HUES64 (cell line): ENCODE measurements around the gene CNOT4.

Experiments used
- H3K27ac ChIP-seq: 2 replicates; pipeline ENCODE4 v1.7.0; 2013; ENCODE audit warnings: low read depth, low read length, inconsistent platforms
- H3K27me3 ChIP-seq: 2 replicates; pipeline ENCODE4 v1.6.1; 2013; ENCODE audit warnings: mild to moderate bottlenecking, low read length; ENCODE audit not compliant: insufficient read depth
- H3K36me3 ChIP-seq: 2 replicates; pipeline ENCODE4 v1.6.1; 2013; ENCODE audit warnings: mild to moderate bottlenecking, low read length; ENCODE audit not compliant: insufficient read depth
- H3K4me1 ChIP-seq: 2 replicates; pipeline ENCODE4 v1.6.1; 2013; ENCODE audit warnings: mild to moderate bottlenecking, low read length, moderate library complexity; ENCODE audit not compliant: insufficient read depth
- H3K4me3 ChIP-seq: 2 replicates; pipeline ENCODE4 v1.5.1; 2013; ENCODE audit warnings: mild to moderate bottlenecking, low read length, moderate library complexity
- H3K9ac ChIP-seq: 2 replicates; pipeline ENCODE4 v1.6.1; 2013; ENCODE audit warnings: mild to moderate bottlenecking, low read depth, low read length
- H3K9me3 ChIP-seq: 2 replicates; pipeline ENCODE4 v1.6.1; 2013; ENCODE audit warnings: low read depth, low read length; ENCODE audit not compliant: insufficient read depth
- WGBS: fragments of 150-250, 120-280 bp; methylation state at CpG from one replicate; pipeline ENCODE4 v1.1.7; 2013; ENCODE audit warnings: missing lambda C conversion rate; 5-methylcytosine and 5-hydroxymethylcytosine counted together

Gene CNOT4

GRCh38 chr7:135377171-135377570 lies 132.7 kb downstream of the CNOT4 start:
- no peak overlapping the region for H3K9ac ChIP-seq
- H3K27ac ChIP-seq, result no peak overlapping the region
- no peak overlapping the region for H3K4me3 ChIP-seq
- no peaks in the 10 kb centered on the region for H3K36me3 ChIP-seq
- no peaks in the 10 kb centered on the region for H3K9me3 ChIP-seq
- peaks cover 22% of the 10 kb centered on the region for H3K4me1 ChIP-seq
- H3K27me3 ChIP-seq, result no peaks in the 10 kb centered on the region

- Histone ChIP-seq H3K4me1 (peaks cover 12% of the 10 kb centered on the region), H3K27ac (no peak overlapping the region), H3K9ac (no peak overlapping the region), H3K4me3 (no peak overlapping the region), H3K27me3 (no peaks in the 10 kb centered on the region), H3K36me3 (no peaks in the 10 kb centered on the region), H3K9me3 (no peaks in the 10 kb centered on the region)
- 95% methylated on average over 4 of the region's 5 CpGs for WGBS
Measured at GRCh38 chr7:135375908-135376699, 133.8 kb downstream of the CNOT4 start.

- Histone ChIP-seq H3K4me1 (no peaks in the 10 kb centered on the region), H3K36me3 (no peaks in the 10 kb centered on the region), H3K4me3 (no peak overlapping the region), H3K27ac (no peak overlapping the region), H3K9me3 (no peaks in the 10 kb centered on the region), H3K9ac (no peak overlapping the region), H3K27me3 (no peaks in the 10 kb centered on the region)
- 100% methylated on average over 1 of the region's 3 CpGs for WGBS
Measured at GRCh38 chr7:135374736-135375135, 135.2 kb downstream of the CNOT4 start.

GRCh38 chr7:135372222-135372621 lies 137.7 kb downstream of the CNOT4 start:
- Histone ChIP-seq H3K27me3 (no peaks in the 10 kb centered on the region), H3K27ac (no peak overlapping the region), H3K4me3 (no peak overlapping the region), H3K4me1 (no peaks in the 10 kb centered on the region), H3K36me3 (no peaks in the 10 kb centered on the region), H3K9ac (no peak overlapping the region), H3K9me3 (no peaks in the 10 kb centered on the region)
- WGBS, result 95% methylated on average over 10 of the region's 10 CpGs

GRCh38 chr7:135370656-135371055 lies 139.2 kb downstream of the CNOT4 start:
- Histone ChIP-seq H3K36me3 (no peaks in the 10 kb centered on the region), H3K4me1 (no peaks in the 10 kb centered on the region), H3K27me3 (no peaks in the 10 kb centered on the region), H3K9me3 (no peaks in the 10 kb centered on the region), H3K27ac (no peak overlapping the region), H3K4me3 (no peak overlapping the region), H3K9ac (no peak overlapping the region)
- no CpG with 5 or more reads among the region's 1 CpG for WGBS

- no peak overlapping the region for H3K9ac ChIP-seq
- no peaks in the 10 kb centered on the region for H3K36me3 ChIP-seq
- H3K9me3 ChIP-seq, result no peaks in the 10 kb centered on the region
- H3K27ac ChIP-seq, result no peak overlapping the region
- no peaks in the 10 kb centered on the region for H3K4me1 ChIP-seq
- no peaks in the 10 kb centered on the region for H3K27me3 ChIP-seq
- no peak overlapping the region for H3K4me3 ChIP-seq
Measured at GRCh38 chr7:135369405-135369804, 140.5 kb downstream of the CNOT4 start.

GRCh38 chr7:135368416-135369186 lies 141.3 kb downstream of the CNOT4 start:
- 95% methylated on average over 5 of the region's 5 CpGs for WGBS
- Histone ChIP-seq H3K36me3 (no peaks in the 10 kb centered on the region), H3K9ac (no peak overlapping the region), H3K27ac (no peak overlapping the region), H3K27me3 (no peaks in the 10 kb centered on the region), H3K4me1 (no peaks in the 10 kb centered on the region), H3K9me3 (no peaks in the 10 kb centered on the region), H3K4me3 (no peak overlapping the region)

- H3K36me3 ChIP-seq, result no peaks in the 10 kb centered on the region; the same call in 1 of the 2 replicates
- no peaks in the 10 kb centered on the region for H3K4me1 ChIP-seq
- H3K9ac ChIP-seq, result no peak overlapping the region
- H3K27ac ChIP-seq, result no peak overlapping the region
- no peak overlapping the region for H3K4me3 ChIP-seq
- 93% methylated on average over 7 of the region's 7 CpGs for WGBS
- no peaks in the 10 kb centered on the region for H3K27me3 ChIP-seq
- no peaks in the 10 kb centered on the region for H3K9me3 ChIP-seq
Measured at GRCh38 chr7:135366843-135367508, 142.9 kb downstream of the CNOT4 start.

- Histone ChIP-seq H3K27me3 (no peaks in the 10 kb centered on the region), H3K27ac (no peak overlapping the region), H3K4me1 (no peaks in the 10 kb centered on the region), H3K9me3 (no peaks in the 10 kb centered on the region), H3K4me3 (no peak overlapping the region), H3K36me3 (no peaks in the 10 kb centered on the region; the same call in 1 of the 2 replicates), H3K9ac (no peak overlapping the region)
- 89% methylated on average over 2 of the region's 3 CpGs for WGBS
Measured at GRCh38 chr7:135365721-135366120, 144.2 kb downstream of the CNOT4 start.

GRCh38 chr7:135364206-135364605 lies 145.7 kb downstream of the CNOT4 start:
- Histone ChIP-seq H3K9ac (no peak overlapping the region), H3K27me3 (no peaks in the 10 kb centered on the region), H3K36me3 (no peaks in the 10 kb centered on the region; the same call in 1 of the 2 replicates), H3K9me3 (no peaks in the 10 kb centered on the region), H3K4me3 (no peak overlapping the region), H3K27ac (no peak overlapping the region), H3K4me1 (no peaks in the 10 kb centered on the region)
- 84% methylated on average over 2 of the region's 2 CpGs for WGBS

- WGBS, result 91% methylated on average over 7 of the region's 7 CpGs
- H3K36me3 ChIP-seq, result no peaks in the 10 kb centered on the region; the same call in 1 of the 2 replicates
- H3K4me3 ChIP-seq, result no peak overlapping the region
Measured at GRCh38 chr7:135362871-135363270, 147.0 kb downstream of the CNOT4 start.

More at GRCh38 chr7:135362871-135363270, 147.0 kb downstream of the CNOT4 start:
- H3K27ac ChIP-seq, result no peak overlapping the region
- no peaks in the 10 kb centered on the region for H3K4me1 ChIP-seq
- H3K27me3 ChIP-seq, result no peaks in the 10 kb centered on the region
- no peaks in the 10 kb centered on the region for H3K9me3 ChIP-seq
- no peak overlapping the region for H3K9ac ChIP-seq
